Thoracic aorta (tissue), 2 donors: ENCODE measurements around the gene ATP8B1. TPM values are rescaled to one million over a fixed set of nuclear protein-coding genes. Genes with fewer than 3 reads are reported as not detected.
A peak's percentile ranks its signal among the peaks of the same experiment; 100 is the strongest.

Source experiments
- ATAC-seq: fragments of 150-250 bp; one replicate; pipeline ENCODE4 v1.8.0; 2017; ENCODE audit warnings: low read depth; ENCODE audit not compliant: insufficient number of reproducible peaks, low FRiP score
- DNase-seq: peaks from one replicate; pipeline ENCODE4 v3.0.0-alpha.2; 2020; ENCODE audit warnings: low spot score
- H3K27ac ChIP-seq, 2 donors: fragments of 200-600 bp; sonication (generic); 1 replicate in 1 of 2; 2 replicates in 1 of 2; pipeline ENCODE4 v1.5.1; 2016; ENCODE audit warnings: mild to moderate bottlenecking in 2 of 2, moderate library complexity in 2 of 2
- H3K27me3 ChIP-seq: fragments of 200-600 bp; sonication (generic); replicated peaks from 2 replicates; pipeline ENCODE4 v1.6.0; 2016; ENCODE audit warnings: mild to moderate bottlenecking; ENCODE audit not compliant: insufficient read depth
- H3K36me3 ChIP-seq: fragments of 200-600 bp; sonication (generic); one replicate; pipeline ENCODE4 v1.5.1; 2016
- H3K4me1 ChIP-seq, 2 donors: fragments of 200-600 bp; sonication (generic); 1 replicate in 1 of 2; 2 replicates in 1 of 2; pipeline versions ENCODE4 v1.5.1 to v1.6.0; 2016; ENCODE audit warnings: low read depth in 2 of 2, mild to moderate bottlenecking in 1 of 2; ENCODE audit not compliant: control insufficient read depth in 1 of 2
- H3K4me3 ChIP-seq: fragments of 200-600 bp; sonication (generic); 2 replicates; pipeline ENCODE4 v1.5.1; 2016; ENCODE audit warnings: mild to moderate bottlenecking
- H3K9me3 ChIP-seq: fragments of 200-600 bp; sonication (generic); 2 replicates; pipeline ENCODE4 v1.5.1; 2016
- CTCF ChIP-seq: fragments of 200-600 bp; sonication (generic); IDR thresholded peaks from one replicate; pipeline ENCODE4 v1.5.1; 2019; ENCODE audit warnings: antibody characterized with exemption
- total RNA-seq, 2 donors: library from RNA; depleted of rRNA; stranded (reverse); fragments of >200 nt; gene quantifications; one replicate each; pipeline versions ENCODE4 v1.1.0 to v1.2.3, GENCODE V29; 2016

The ATP8B1 gene
- total RNA-seq, 2 donors from 2014 or later, result 68.7 to 111 TPM

- no peak overlapping the region for H3K27ac ChIP-seq
- H3K4me3 ChIP-seq, result no peak overlapping the region
- DNase-seq (no peak), ATAC-seq (no peak)
- no peaks in the 10 kb centered on the region for H3K27me3 ChIP-seq
- no peaks in the 10 kb centered on the region for H3K4me1 ChIP-seq
- no peaks in the 10 kb centered on the region for H3K9me3 ChIP-seq
- peaks cover 53% of the 10 kb centered on the region for H3K36me3 ChIP-seq
- TF ChIP-seq CTCF, result no peak
Observed at GRCh38 chr18:57683470-57683869, 119.6 kb downstream of the ATP8B1 start.

- H3K9me3 ChIP-seq, result no peaks in the 10 kb centered on the region
- ATAC-seq, result no peak
- H3K27ac ChIP-seq, result peak overlapping the region; percentile 92
- DNase-seq, result no peak
- H3K36me3 ChIP-seq, result peaks cover 18% of the 10 kb centered on the region
- H3K27me3 ChIP-seq, result no peaks in the 10 kb centered on the region
- H3K4me1 ChIP-seq, result peaks cover 18 to 38% of the 10 kb centered on the region in 2 donors
- peak overlapping the region; percentile 15 for H3K4me3 ChIP-seq
- no peak for TF ChIP-seq CTCF
Observed at GRCh38 chr18:57677262-57678211, 125.6 kb downstream of the ATP8B1 start.

- peaks cover 3% of the 10 kb centered on the region for H3K36me3 ChIP-seq
- TF ChIP-seq CTCF, result no peak
- H3K4me1 ChIP-seq, result peaks cover 18 to 38% of the 10 kb centered on the region in 2 donors
- DNase-seq (no peak), ATAC-seq (no peak)
- H3K27me3 ChIP-seq, result no peaks in the 10 kb centered on the region
- H3K27ac ChIP-seq, result peak overlapping the region; percentile 92
- no peaks in the 10 kb centered on the region for H3K9me3 ChIP-seq
- H3K4me3 ChIP-seq, result no peak overlapping the region
Observed at GRCh38 chr18:57674891-57675290, 128.2 kb downstream of the ATP8B1 start.

DNA sequence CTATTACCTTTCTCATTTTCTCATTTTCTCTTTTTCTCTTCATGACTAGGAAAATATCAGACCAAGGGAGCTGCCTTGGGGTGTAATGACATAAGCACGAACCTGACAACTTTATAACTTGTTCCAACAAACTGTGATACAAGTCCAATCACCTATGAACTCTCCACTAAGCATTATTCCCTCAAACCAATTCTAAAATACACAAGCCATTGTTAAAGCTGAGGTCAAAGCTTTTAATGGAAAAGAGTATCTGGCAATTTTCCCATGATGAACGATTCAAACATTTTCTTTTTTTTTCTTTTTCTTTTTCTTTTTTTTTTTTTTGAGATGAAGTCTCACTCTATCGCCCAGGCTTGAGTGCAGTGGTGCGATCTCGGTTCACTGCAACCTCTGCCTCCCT is 133.1 kb downstream of the ATP8B1 start:
- TF ChIP-seq CTCF, result no peak
- no peak for DNase-seq
- peaks cover 3% of the 10 kb centered on the region for H3K36me3 ChIP-seq

DNA sequence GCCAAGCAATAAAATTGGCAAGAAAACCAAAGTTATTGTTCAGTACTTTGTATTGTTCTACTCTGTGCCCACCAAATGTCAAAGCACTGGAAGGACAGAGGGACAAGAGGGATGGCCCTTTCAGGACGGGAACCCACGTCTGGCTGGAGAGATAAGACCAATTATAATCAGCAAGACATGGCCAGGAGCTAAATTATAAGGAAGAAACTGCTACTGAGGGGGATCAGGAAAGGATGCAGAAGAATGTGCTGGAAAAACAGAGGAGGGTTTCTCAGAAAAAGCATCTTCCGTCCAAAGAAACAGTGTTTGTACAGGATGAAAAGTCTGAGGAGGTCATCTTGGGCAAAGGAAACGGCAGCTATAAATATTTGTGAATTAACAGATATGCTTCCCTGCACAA is 135.1 kb downstream of the ATP8B1 start:
- H3K4me3 ChIP-seq, result no peak overlapping the region
- no peaks in the 10 kb centered on the region for H3K9me3 ChIP-seq
- no peak for DNase-seq
- H3K4me1 ChIP-seq, result peaks cover 11 to 20% of the 10 kb centered on the region in 2 donors
- no peak for ATAC-seq
- no peak overlapping the region for H3K27ac ChIP-seq
- no peak for TF ChIP-seq CTCF
- H3K27me3 ChIP-seq, result no peaks in the 10 kb centered on the region
- H3K36me3 ChIP-seq, result peaks cover 6% of the 10 kb centered on the region

More for the DNA sequence above, 133.1 kb downstream of the ATP8B1 start:
- Histone ChIP-seq H3K4me1 (peaks cover 13 to 23% of the 10 kb centered on the region in 2 donors), H3K9me3 (no peaks in the 10 kb centered on the region), H3K27ac (no peak overlapping the region), H3K4me3 (no peak overlapping the region), H3K27me3 (no peaks in the 10 kb centered on the region)
- ATAC-seq, result no peak
